ENCODE data around the gene CLK3. TPM values are rescaled to one million over a fixed set of nuclear protein-coding genes. Genes with fewer than 3 reads are reported as not detected.
A peak's percentile ranks its signal among the peaks of the same experiment; 100 is the strongest.

Gene CLK3
- 100 to 1,000 TPM in 1 of 4 donors, 10 to 100 TPM in 3; 46.8 to 105 (median 58.0) TPM for total RNA-seq

DNA sequence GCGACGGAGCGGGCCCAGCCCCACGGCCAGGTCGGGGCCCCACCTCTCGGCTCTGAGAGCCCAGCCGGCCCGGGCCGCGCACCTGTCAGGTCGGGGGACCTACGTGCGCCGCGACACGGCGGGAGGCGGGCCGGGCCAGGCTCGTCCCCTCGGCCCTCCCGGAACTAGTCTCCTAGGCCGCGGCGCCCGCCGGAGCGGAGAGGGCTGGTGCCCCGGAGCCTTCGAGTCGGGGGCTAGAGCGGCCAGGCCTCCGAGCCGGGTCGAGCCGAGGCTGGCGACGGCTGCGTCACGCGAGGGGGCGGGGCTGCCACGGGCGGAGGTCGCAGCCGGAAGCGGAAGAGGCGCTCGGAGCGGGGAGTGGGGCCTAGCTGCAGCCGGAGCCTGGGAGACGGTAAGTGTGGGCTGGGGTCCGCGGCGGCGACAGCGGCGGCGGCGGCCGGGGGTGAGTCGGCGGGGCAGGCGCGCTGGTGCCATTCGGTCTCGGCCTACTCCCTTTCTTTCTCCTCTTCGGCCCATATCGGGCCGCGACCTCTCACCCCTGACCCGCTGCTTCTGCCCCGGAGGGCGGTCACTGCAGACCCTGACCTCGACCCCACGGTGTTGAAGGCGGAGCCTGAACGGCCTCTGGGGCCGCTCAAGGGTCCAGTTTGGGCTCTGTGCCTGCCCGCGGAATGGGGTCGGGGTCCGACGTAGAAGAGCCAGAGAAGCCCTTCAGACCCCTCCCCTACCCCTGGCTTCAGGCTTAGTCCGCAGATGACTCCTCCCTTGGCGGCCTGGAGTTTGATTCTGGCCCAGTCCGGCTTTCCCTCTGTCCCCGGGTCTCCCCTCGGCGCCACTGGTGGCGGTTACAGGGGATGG lies at the start of gene CLK3:
Gene CLK3 (plus strand): TSS at position 329 of the 858 bp plus-strand sequence. CDS start 3,361 bp downstream, outside the sequence.
- Histone ChIP-seq H3K27ac (peak within 1 kb of the TSS; percentile 92 to 99 (median 98)), H3K36me3 (peaks cover 10 to 26% (median 17%) of the 10 kb centered on the region in 3 donors), H3K9me3 (no peaks in the 10 kb centered on the region), H3K4me1 (peaks cover 23 to 67% (median 25%) of the 10 kb centered on the region in 3 donors), H3K27me3 (no peaks in the 10 kb centered on the region), H3K4me3 (peak within 1 kb of the TSS; percentile 72 to 95 (median 86))
- intact Hi-C loops (cut with DNase I) = no loop called here
- DNase-seq = peak; percentile 73
- TF ChIP-seq, protein P1, sequence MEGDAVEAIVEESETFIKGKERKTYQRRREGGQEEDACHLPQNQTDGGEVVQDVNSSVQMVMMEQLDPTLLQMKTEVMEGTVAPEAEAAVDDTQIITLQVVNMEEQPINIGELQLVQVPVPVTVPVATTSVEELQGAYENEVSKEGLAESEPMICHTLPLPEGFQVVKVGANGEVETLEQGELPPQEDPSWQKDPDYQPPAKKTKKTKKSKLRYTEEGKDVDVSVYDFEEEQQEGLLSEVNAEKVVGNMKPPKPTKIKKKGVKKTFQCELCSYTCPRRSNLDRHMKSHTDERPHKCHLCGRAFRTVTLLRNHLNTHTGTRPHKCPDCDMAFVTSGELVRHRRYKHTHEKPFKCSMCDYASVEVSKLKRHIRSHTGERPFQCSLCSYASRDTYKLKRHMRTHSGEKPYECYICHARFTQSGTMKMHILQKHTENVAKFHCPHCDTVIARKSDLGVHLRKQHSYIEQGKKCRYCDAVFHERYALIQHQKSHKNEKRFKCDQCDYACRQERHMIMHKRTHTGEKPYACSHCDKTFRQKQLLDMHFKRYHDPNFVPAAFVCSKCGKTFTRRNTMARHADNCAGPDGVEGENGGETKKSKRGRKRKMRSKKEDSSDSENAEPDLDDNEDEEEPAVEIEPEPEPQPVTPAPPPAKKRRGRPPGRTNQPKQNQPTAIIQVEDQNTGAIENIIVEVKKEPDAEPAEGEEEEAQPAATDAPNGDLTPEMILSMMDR (IDR thresholded peaks at IDR 0.05) = no peak
- TF ChIP-seq POLR2A (IDR thresholded peaks at IDR 0.05) = peak in 3 of 4 donors; percentile 40 to 87 (median 87)
- 0% methylated on average over 1 of the region's 91 CpGs; no CpG with 5 or more reads in 1 of the 2 donors for WGBS, 2 donors

DNA sequence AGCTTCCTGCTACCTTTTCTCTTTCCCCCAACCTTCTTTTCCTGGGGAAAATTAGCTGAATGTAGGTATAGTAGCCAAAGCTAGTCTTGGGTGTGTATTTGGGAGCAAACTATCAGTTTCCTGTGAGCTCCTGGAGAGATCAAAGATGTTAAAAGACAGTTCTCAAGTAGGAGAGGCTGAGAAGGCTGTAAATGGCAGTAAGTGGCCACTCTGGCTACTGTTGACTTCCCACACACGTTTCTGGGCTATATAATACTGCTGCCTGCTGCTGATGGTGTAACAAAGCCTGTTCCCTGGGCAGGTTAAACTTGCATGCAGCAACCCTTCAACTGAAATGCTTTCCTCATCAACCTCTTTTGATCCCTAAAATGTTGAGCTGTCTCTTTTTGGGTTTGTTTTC lies 47.0 kb upstream of the CLK3 start:
- Histone ChIP-seq H3K27me3 (no peaks in the 10 kb centered on the region), H3K36me3 (peaks cover 0 to 61% (median 0%) of the 10 kb centered on the region in 3 donors), H3K27ac (no peak overlapping the region), H3K4me1 (peaks cover 0 to 4% (median 0%) of the 10 kb centered on the region in 3 donors), H3K4me3 (no peak overlapping the region), H3K9me3 (no peaks in the 10 kb centered on the region)
- intact Hi-C loops (cut with DNase I) = no loop called here
- DNase-seq = no peak
- TF ChIP-seq, protein P1 (IDR thresholded peaks at IDR 0.05) = no peak
- no peak for TF ChIP-seq POLR2A (IDR thresholded peaks at IDR 0.05)
- WGBS, 2 donors = 55 to 82% methylated on average over 1 of the region's 1 CpG

DNA sequence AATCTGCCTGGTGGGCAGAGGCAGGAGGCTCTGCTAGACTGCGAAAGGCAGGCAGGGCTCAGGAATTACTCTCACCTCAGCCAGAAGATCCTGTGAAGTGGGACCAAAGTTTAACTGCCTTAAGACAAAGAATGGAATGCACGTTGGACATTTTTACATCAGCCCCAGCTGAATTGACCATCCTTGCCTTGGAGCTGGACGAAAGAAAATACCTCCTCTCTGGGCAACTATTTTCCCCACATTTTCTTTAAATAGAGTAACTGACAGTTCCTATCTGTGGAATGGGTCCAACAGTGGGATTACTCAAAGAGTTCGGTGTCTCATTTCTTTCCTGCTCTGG lies 45.9 kb upstream of the CLK3 start:
- Histone ChIP-seq H3K4me3 (no peak overlapping the region), H3K27ac (peak overlapping the region in 1 of 4 donors; percentile 44), H3K9me3 (no peaks in the 10 kb centered on the region), H3K27me3 (no peaks in the 10 kb centered on the region), H3K4me1 (peaks cover 0 to 4% (median 0%) of the 10 kb centered on the region in 3 donors), H3K36me3 (peaks cover 0 to 61% (median 6%) of the 10 kb centered on the region in 3 donors)
- 63 to 83% methylated on average over 4 of the region's 4 CpGs for WGBS, 2 donors
- no peak for DNase-seq
- intact Hi-C loops (cut with DNase I) = no loop called here
- TF ChIP-seq POLR2A (IDR thresholded peaks at IDR 0.05) = no peak
- TF ChIP-seq, protein P1 (IDR thresholded peaks at IDR 0.05) = no peak

DNA sequence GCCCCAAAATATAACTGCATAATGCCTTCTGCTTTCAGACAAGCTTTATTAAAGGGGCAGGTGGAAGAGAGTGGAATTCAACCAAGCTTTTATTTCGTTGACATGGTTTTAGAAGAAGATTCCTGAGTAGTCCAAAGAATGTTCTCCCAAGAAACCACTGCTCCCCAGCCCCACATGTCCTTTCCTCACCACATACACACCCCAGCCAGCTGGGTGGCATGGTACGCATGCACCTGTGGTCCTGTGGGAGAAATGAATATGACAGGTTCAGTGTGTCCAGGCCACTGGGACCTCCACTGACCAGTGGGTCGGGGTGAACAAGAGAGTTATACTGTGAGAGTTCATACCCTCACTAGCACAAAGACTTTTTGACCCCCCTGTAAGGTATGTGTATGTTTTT lies 44.4 kb upstream of the CLK3 start:
- Histone ChIP-seq H3K9me3 (no peaks in the 10 kb centered on the region), H3K36me3 (peaks cover 0 to 70% (median 16%) of the 10 kb centered on the region in 3 donors), H3K4me1 (peaks cover 0 to 4% (median 0%) of the 10 kb centered on the region in 3 donors), H3K4me3 (no peak overlapping the region), H3K27ac (no peak overlapping the region), H3K27me3 (no peaks in the 10 kb centered on the region)
- TF ChIP-seq, protein P1 (IDR thresholded peaks at IDR 0.05) = no peak
- no peak for TF ChIP-seq POLR2A (IDR thresholded peaks at IDR 0.05)
- no peak for DNase-seq
- intact Hi-C loops (cut with DNase I) = no loop called here
- WGBS, 2 donors = 89 to 92% methylated on average over 3 of the region's 3 CpGs

DNA sequence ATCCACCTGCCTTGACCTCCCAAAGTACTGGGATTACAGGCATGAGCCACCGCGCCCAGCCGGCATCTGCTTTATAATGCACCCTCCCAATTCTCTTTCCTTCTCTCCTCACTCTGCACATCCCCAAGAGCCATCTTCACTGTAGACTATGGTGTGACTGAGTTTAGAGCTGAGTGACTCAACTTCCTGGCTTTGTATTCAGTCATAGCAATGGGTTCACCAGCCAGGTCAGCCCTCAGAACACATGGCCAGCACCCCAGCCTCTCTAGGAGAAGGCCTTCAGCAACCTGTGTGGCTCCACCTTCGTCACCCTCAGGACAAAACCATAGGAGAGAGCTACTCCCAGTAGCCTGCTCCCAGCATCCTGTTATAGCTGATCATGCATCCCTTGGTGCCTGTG lies 41.6 kb upstream of the CLK3 start:
- peaks cover 7 to 94% (median 16%) of the 10 kb centered on the region in 3 donors for H3K36me3 ChIP-seq
- H3K4me3 ChIP-seq = no peak overlapping the region
- no peak overlapping the region for H3K27ac ChIP-seq
- H3K9me3 ChIP-seq = no peaks in the 10 kb centered on the region
- no peaks in the 10 kb centered on the region for H3K27me3 ChIP-seq
- H3K4me1 ChIP-seq = peaks cover 0 to 4% (median 0%) of the 10 kb centered on the region in 3 donors
- WGBS, 2 donors = 95 to 96% methylated on average over 4 of the region's 4 CpGs
- DNase-seq = no peak
- TF ChIP-seq POLR2A (IDR thresholded peaks at IDR 0.05) = no peak
- TF ChIP-seq, protein P1 (IDR thresholded peaks at IDR 0.05) = no peak
- intact Hi-C loops (cut with DNase I) = no loop called here

Data from esophagus squamous epithelium (tissue), 5 donors.